ENCODE results near the gene VRK1. TPM values are rescaled to one million over a fixed set of nuclear protein-coding genes. Genes with fewer than 3 reads are reported as not detected.

The VRK1 gene
- total and polyA plus RNA-seq, 2 of the 8 experiments (the other 6 are each of a cell fraction or from before 2014, with no cell fraction given): 24.2 to 64.8 TPM

- FAIRE-seq (no peak), DNase-seq (ENCODE audit: low read depth in 1 of 2, low spot score in 2 of 2) (no peak)
- H3K23me2 ChIP-seq (ENCODE audit: low read depth, low read length): no peaks in the 10 kb centered on the region
- ChIA-PET POLR2A (ENCODE audit: partially characterized antibody) (interaction anchor here (1.6 kb wide), 1 partner anchor 10 kb away, joined by 6 read pairs; the partner anchor contains the start of gene VRK1), CTCF (ENCODE audit: partially characterized antibody) (interaction anchor here (1.8 kb wide), 1 partner anchor 10 kb away, joined by 9 read pairs; the partner anchor contains the start of gene VRK1)
- no peak overlapping the region for H3K14ac ChIP-seq (ENCODE audit: insufficient read length)
- no peak overlapping the region for H3K56ac ChIP-seq (replicated peaks; ENCODE audit: insufficient read length, low read depth, low read length)
- no peak overlapping the region for H2AK5ac ChIP-seq (ENCODE audit: low read depth, low read length)
- H3K79me1 ChIP-seq (ENCODE audit: low read depth, low read length): peaks cover 5% of the 10 kb centered on the region
- H4K8ac ChIP-seq (ENCODE audit: extremely low read depth, insufficient read depth, low read length): no peak overlapping the region
- no peak overlapping the region for H4K5ac ChIP-seq (ENCODE audit: insufficient read length, low read depth, low read length)
- no peak overlapping the region for H3K4me2 ChIP-seq (ENCODE audit: insufficient read depth in 1 of 2, low read depth in 2 of 2, low read length in 2 of 2)
- no peak overlapping the region for H3K27ac ChIP-seq (ENCODE audit: low read depth, low read length)
- no peak overlapping the region for H4K91ac ChIP-seq (replicated peaks; ENCODE audit: insufficient read length, low read length)
- H3K4me3 ChIP-seq (ENCODE audit: extremely low read depth in 1 of 4, insufficient read depth in 2 of 4, low read depth in 3 of 4, low read length in 4 of 4): no peak overlapping the region
- no peak overlapping the region for H3K18ac ChIP-seq (ENCODE audit: extremely low read depth, low read length)
- H2BK120ac ChIP-seq (replicated peaks; ENCODE audit: low read depth, low read length): no peak overlapping the region
- peaks cover 11% of the 10 kb centered on the region in 2 experiments for H4K20me1 ChIP-seq (replicated peaks in 1 of 2; ENCODE audit: control insufficient read depth in 1 of 2, insufficient read depth in 2 of 2, low read length in 2 of 2)
- no peak overlapping the region for H3K23ac ChIP-seq (ENCODE audit: insufficient read length)
- no peak overlapping the region for H2BK5ac ChIP-seq (ENCODE audit: low read depth, low read length)
- H2BK20ac ChIP-seq (ENCODE audit: low read length): no peak overlapping the region
- no peaks in the 10 kb centered on the region; a peak in 1 of 7 replicates for H3K4me1 ChIP-seq (replicated peaks in 1 of 4; ENCODE audit: control insufficient read depth in 3 of 4, insufficient read depth in 4 of 4, low read length in 3 of 4)
- WGBS, 2 experiments (ENCODE audit: extremely low coverage in 1 of 2, insufficient coverage in 1 of 2, insufficient read length in 1 of 2, insufficient replicate concordance in 2 of 2, low coverage in 1 of 2, low lambda C conversion rate in 2 of 2, missing lambda C conversion rate in 1 of 2): 83% methylated on average over 3 of the region's 3 CpGs; no CpG with 5 or more reads in 1 of the 2 experiments
- no peak overlapping the region for H3K4ac ChIP-seq (replicated peaks; ENCODE audit: insufficient read length, low read depth, low read length)
- no peaks in the 10 kb centered on the region for H3K36me3 ChIP-seq (ENCODE audit: control insufficient read depth in 2 of 4, insufficient read depth in 4 of 4, low read length in 3 of 4)
- no peak overlapping the region for H2BK15ac ChIP-seq (ENCODE audit: low read length)
- H3K9me3 ChIP-seq (ENCODE audit: insufficient read depth in 2 of 2, low read depth in 1 of 2, low read length in 1 of 2): no peaks in the 10 kb centered on the region
- H2AFZ ChIP-seq (ENCODE audit: low read length): no peak overlapping the region
- H3K9ac ChIP-seq (replicated peaks in 1 of 4; ENCODE audit: extremely low read depth in 1 of 4, low read depth in 3 of 4, low read length in 3 of 4): no peak overlapping the region
- no peak overlapping the region for H2BK12ac ChIP-seq (ENCODE audit: low read depth, low read length)
- peaks cover 6 to 100% of the 10 kb centered on the region in 2 experiments for H3K79me2 ChIP-seq (ENCODE audit: control insufficient read depth in 1 of 2, insufficient read depth in 2 of 2, low read length in 2 of 2)
- no peaks in the 10 kb centered on the region for H3K27me3 ChIP-seq (replicated peaks in 1 of 4; ENCODE audit: control insufficient read depth in 3 of 4, extremely low read depth in 1 of 4, insufficient read depth in 3 of 4, low read length in 3 of 4)
- TF ChIP-seq GABPA (IDR thresholded peaks at IDR 0.05; ENCODE audit: borderline replicate concordance, insufficient read depth, low read length) (no peak), CHD2 (IDR thresholded peaks at IDR 0.05; ENCODE audit: low read length) (no peak), RBBP5 (IDR thresholded peaks at IDR 0.05; ENCODE audit: borderline replicate concordance, low read depth, low read length) (no peak), KDM4A (IDR thresholded peaks at IDR 0.05; ENCODE audit: low read depth, low read length, severe bottlenecking) (no peak), SUZ12 (IDR thresholded peaks at IDR 0.05; ENCODE audit: low read length) (no peak), TAF1 (IDR thresholded peaks at IDR 0.05; ENCODE audit: low read depth, low read length) (no peak), POLR2A (IDR thresholded peaks at IDR 0.05; ENCODE audit: control extremely low read depth in 1 of 2, low read depth in 2 of 2, low read length in 2 of 2) (no peak), ASH2L (IDR thresholded peaks at IDR 0.05; ENCODE audit: low read length) (no peak), E2F6 (IDR thresholded peaks at IDR 0.05) (no peak), TEAD4 (IDR thresholded peaks at IDR 0.05; ENCODE audit: low read depth, low read length) (no peak), RFX5 (IDR thresholded peaks at IDR 0.05; ENCODE audit: borderline replicate concordance, low read depth, low read length) (no peak), NRF1 (IDR thresholded peaks at IDR 0.05; ENCODE audit: low read depth, low read length) (no peak), TBP (IDR thresholded peaks at IDR 0.05; ENCODE audit: low read depth, low read length) (no peak), RAD21 (IDR thresholded peaks at IDR 0.05 in 1 of 2, conservative IDR thresholded peaks at IDR 0.05 in 1 of 2; ENCODE audit: low read depth in 2 of 2, low read length in 2 of 2) (no peak)
Measured at GRCh38 chr14:96806836-96807235, 9.7 kb downstream of the VRK1 start.

Data from H1 (cell line).